Activated naive CD8-positive, alpha-beta T cell treated with anti-CD3 and anti-CD28 coated beads for 36 hours (primary cell): ENCODE measurements around the gene TSPAN14. TPM values are rescaled to one million over a fixed set of nuclear protein-coding genes. Genes with fewer than 3 reads are reported as not detected.

Source experiments
- DNase-seq: peaks from one replicate; pipeline ENCODE4 v3.0.0; 2021
- H3K27ac Mint-ChIP-seq: one replicate; pipeline ENCODE4 v1.8.0; 2022; ENCODE audit warnings: mild to moderate bottlenecking, moderate library complexity, mixed read lengths
- H3K27me3 Mint-ChIP-seq: one replicate; pipeline ENCODE4 v1.8.0; 2022; ENCODE audit warnings: mild to moderate bottlenecking, mixed read lengths
- H3K36me3 Mint-ChIP-seq: one replicate; pipeline ENCODE4 v1.8.0; 2021; ENCODE audit warnings: mild to moderate bottlenecking, mixed read lengths
- H3K4me1 Mint-ChIP-seq: one replicate; pipeline ENCODE4 v1.8.0; 2021; ENCODE audit warnings: mixed read lengths
- H3K4me3 Mint-ChIP-seq: one replicate; pipeline ENCODE4 v1.8.0; 2022; ENCODE audit warnings: mild to moderate bottlenecking, moderate library complexity, mixed read lengths
- H3K9me3 Mint-ChIP-seq: one replicate; pipeline ENCODE4 v1.8.0; 2022; ENCODE audit warnings: mixed read lengths
- total RNA-seq, 2 experiments: library from RNA; stranded (reverse); gene quantifications; one replicate each; pipeline ENCODE4 v1.2.3, GENCODE V29; 2021

The TSPAN14 gene, protein sequence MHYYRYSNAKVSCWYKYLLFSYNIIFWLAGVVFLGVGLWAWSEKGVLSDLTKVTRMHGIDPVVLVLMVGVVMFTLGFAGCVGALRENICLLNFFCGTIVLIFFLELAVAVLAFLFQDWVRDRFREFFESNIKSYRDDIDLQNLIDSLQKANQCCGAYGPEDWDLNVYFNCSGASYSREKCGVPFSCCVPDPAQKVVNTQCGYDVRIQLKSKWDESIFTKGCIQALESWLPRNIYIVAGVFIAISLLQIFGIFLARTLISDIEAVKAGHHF
- total RNA-seq = 10 to 100 TPM; 39.6 to 40.4 TPM

DNA sequence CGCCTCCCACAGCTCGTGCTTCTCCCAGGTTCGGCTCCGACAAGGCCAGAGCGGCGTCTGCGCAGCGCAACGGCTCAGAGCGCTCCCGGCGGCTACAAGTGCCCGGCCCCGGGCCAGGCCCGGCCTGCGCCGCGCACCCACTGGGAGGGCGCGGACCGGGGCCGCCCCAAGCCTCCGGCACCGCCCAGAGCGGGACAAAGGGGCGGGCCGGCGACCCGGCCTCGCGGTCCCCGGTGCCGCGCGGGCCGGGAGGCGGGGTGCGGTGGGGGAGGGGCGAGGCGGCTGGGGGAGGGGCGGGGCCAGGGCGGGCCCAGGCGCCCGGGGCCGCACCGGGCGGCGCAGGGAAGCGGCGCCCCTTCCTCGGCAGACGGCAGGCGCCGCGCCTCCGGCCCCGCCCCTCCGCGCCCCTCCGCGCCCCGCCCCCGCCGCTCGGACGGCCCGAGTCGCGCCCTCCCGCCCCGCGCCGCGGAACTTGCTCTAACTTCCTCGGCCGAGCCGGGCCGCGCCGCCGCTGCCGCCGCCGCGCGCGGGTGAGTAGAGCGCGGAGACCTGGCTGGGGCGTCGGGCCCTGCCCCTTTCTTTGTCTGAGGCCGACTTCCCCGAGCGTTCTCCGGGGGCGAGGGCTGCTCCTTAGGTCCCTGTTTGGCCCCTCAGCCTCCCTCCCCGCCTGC, at the start of gene TSPAN14:
Gene TSPAN14, plus strand, starts transcription at position 469 of the 671 bp plus-strand sequence. CDS start 34,924 bp downstream, outside the sequence.
- H3K4me3 Mint-ChIP-seq = peak within 1 kb of the TSS; percentile 93
- H3K36me3 Mint-ChIP-seq = peaks cover 22% of the 10 kb centered on the region
- peaks cover 39% of the 10 kb centered on the region for H3K4me1 Mint-ChIP-seq
- H3K27ac Mint-ChIP-seq = peak within 1 kb of the TSS; percentile 92
- no peaks in the 10 kb centered on the region for H3K27me3 Mint-ChIP-seq
- DNase-seq = peak; percentile 80
- no peaks in the 10 kb centered on the region for H3K9me3 Mint-ChIP-seq

DNA sequence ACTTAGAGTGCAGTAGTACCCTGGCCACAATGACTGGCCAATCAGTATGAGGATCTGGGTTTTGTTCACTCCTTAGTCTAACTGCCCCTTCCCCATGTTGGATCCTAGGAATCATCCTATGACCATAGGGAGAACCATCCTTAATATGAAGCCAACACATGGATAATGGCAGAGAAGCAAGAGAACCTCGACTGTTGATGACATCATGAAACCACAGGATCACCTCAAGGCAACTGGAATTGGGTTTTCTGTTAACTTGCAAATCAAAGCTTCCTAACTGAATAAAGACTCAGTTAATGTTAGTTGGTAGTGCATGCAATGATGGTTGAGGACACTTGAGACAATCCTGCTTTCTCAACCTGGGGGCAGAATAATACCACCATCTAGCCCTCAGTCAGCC, 49.1 kb upstream of the TSPAN14 start:
- no peak overlapping the region for H3K4me3 Mint-ChIP-seq

DNA sequence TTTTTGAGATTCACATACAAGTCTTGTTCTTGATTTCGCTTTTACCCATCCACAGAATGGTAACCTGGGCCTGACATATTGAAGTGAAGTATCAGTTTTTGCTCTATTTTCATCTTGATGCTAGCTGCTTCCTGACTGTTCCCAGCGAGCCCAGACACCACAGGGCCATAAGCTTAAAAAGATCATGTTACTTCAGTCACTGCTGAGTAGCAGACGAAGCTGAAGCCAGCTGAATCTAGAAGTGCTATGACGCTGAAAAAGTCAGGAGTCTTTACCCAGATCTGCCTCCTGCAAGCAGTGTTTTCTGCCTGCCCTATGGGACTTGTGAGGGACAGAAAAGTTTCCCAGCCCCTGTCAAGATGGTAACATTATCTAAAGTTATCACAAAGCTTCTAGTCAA, 48.5 kb upstream of the TSPAN14 start:
- Mint-ChIP-seq H3K27me3 (peaks cover 6% of the 10 kb centered on the region), H3K36me3 (no peaks in the 10 kb centered on the region), H3K27ac (no peak overlapping the region), H3K9me3 (no peaks in the 10 kb centered on the region), H3K4me3 (no peak overlapping the region), H3K4me1 (peaks cover 19% of the 10 kb centered on the region)
- DNase-seq = no peak

More for the DNA sequence above, 49.1 kb upstream of the TSPAN14 start:
- H3K27ac Mint-ChIP-seq = no peak overlapping the region
- peaks cover 13% of the 10 kb centered on the region for H3K4me1 Mint-ChIP-seq
- peaks cover 6% of the 10 kb centered on the region for H3K27me3 Mint-ChIP-seq
- no peak for DNase-seq
- H3K36me3 Mint-ChIP-seq = no peaks in the 10 kb centered on the region
- H3K9me3 Mint-ChIP-seq = no peaks in the 10 kb centered on the region

DNA sequence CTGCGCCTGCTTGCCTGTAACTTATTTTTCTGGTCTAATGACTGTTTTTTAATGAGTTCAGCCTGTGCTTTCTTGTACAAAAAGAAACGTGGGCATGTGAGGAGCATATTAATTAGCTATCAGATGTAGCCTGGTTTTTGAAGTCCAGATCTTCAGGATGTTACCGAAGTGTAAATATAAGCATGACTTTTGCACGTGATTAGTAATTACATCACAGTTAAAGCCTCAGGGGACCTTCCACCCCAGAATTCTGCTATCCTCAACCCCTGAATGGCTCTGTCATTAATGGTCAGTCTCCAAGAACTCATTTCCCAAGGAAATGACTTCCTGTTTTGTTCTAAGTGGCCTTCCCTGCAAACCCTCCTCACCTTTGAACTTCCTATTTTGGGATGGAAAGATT, 47.9 kb upstream of the TSPAN14 start:
- Mint-ChIP-seq H3K36me3 (no peaks in the 10 kb centered on the region), H3K27ac (no peak overlapping the region), H3K4me1 (peaks cover 23% of the 10 kb centered on the region), H3K9me3 (no peaks in the 10 kb centered on the region), H3K27me3 (peaks cover 6% of the 10 kb centered on the region), H3K4me3 (no peak overlapping the region)
- DNase-seq = no peak

DNA sequence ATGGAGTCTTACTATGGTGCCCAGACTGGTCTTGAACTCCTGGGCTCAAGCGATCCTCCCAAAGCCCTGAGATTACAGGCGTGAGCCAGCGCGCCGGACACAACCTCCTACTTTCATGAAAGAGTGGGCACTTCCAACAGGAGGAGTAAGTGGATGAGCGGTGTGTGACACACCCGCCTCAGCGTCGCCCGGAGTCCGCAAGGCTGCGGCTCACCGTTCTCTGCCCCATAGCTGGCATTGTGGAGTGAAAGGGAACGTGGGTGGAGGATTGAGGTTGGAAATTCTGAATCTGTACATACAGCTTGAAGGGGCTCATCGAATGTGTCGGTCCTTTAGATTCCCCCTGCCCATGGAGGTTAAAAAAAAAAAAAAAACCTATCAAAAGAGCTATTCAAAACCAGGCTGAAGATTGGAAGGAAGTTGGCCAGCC, 46.3 kb upstream of the TSPAN14 start:
- Mint-ChIP-seq H3K4me1 (peaks cover 36% of the 10 kb centered on the region), H3K36me3 (no peaks in the 10 kb centered on the region), H3K27me3 (peaks cover 6% of the 10 kb centered on the region), H3K4me3 (peak overlapping the region; percentile 82), H3K9me3 (no peaks in the 10 kb centered on the region), H3K27ac (peak overlapping the region; percentile 87)
- DNase-seq = peak; percentile 76

DNA sequence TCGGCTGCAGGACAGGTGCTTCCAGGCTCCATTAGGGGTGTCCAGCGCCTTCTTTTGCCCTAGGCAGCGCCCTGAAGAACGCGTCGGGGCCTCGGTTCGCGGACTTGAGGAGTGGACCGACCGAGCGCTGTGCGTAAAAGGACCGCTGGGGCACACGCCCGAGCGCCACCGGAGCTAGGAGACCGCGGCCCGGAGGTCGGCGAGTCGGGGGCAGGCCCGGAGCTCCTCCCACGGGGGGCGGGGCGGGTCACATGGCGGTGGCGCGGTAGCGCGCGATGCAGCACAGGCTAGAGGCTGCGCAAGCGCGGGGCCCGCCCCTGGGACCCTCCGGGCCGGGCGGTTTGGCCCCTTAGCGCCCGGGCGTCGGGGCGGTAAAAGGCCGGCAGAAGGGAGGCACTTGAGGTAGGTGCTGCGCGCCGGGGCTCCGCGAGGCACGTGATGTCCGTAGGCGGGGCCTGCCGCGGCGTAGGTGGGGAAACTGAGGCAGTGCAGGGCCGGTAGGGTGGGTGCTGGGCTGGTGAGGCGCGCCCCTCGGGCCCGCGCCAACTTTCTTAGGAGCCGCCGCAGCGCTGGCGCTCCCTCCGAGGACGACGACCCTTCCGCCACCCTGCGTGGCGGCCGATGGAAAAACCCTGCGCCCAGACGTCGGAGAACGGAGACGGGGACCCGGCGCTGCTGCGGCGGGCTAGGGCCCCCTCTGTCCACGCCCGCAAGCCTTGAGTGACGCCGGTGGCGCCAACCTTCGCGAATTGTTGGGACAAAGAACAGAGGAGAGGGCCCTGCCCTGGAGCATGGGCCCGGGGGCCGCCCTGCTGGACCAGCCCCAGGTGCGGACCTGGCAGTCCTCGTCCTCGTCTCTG, 45.6 kb upstream of the TSPAN14 start, which contains the start of gene PRXL2A:
Gene PRXL2A, plus strand, starts transcription at position 310 of the 860 bp plus-strand sequence. CDS start 11,917 bp downstream, outside the sequence.
- peak within 1 kb of the TSS; percentile 87 for H3K27ac Mint-ChIP-seq
- H3K27me3 Mint-ChIP-seq = peaks cover 6% of the 10 kb centered on the region
- peak within 1 kb of the TSS; percentile 82 for H3K4me3 Mint-ChIP-seq
- H3K4me1 Mint-ChIP-seq = peaks cover 41% of the 10 kb centered on the region
- no peaks in the 10 kb centered on the region for H3K36me3 Mint-ChIP-seq
- no peaks in the 10 kb centered on the region for H3K9me3 Mint-ChIP-seq
- DNase-seq = peak; percentile 91

DNA sequence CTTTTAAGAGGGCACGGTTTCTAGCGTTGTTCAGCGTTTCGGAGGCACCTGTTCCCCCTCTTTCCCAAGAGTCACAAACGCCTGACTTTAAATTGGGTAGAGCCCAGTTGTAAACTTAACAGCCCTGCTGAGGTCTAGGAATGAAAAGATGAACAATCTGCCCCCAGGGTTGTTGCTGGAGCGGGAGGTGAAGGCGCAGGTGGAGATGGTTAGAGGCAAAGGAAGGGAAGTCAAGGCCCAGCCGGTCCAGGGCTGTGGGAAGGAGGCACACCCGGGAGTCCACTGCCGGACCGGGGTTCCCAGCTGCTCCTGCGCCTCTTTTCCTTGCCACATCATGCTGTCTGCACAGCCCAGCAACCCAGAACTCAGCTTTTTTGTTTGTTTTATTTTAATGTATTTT, 45.0 kb upstream of the TSPAN14 start:
- Mint-ChIP-seq H3K4me1 (peaks cover 46% of the 10 kb centered on the region), H3K27me3 (peaks cover 6% of the 10 kb centered on the region)

DNA sequence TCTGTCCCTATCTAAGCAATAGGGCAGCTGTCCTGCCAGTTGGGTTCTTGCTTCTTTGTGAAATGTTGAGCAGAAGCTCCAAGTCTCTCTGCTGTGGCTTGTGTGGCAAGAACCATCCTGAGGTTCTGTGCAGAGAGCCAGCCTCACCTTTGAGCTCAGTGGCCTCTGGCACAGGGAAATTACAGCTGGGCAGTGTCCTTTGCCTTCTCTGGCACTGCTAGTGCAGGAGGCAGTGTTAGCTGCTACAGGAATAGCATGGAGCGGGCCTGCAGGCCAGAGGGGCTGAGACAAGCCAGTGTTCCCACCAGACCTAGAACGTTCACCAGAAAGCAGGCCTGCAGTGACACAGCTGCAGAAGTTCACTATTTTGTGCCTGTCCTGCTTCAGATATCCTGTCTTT, 44.0 kb upstream of the TSPAN14 start:
- no peak for DNase-seq
- Mint-ChIP-seq H3K4me3 (no peak overlapping the region), H3K36me3 (no peaks in the 10 kb centered on the region), H3K4me1 (peaks cover 46% of the 10 kb centered on the region), H3K27ac (no peak overlapping the region), H3K27me3 (peaks cover 6% of the 10 kb centered on the region), H3K9me3 (no peaks in the 10 kb centered on the region)

More for the DNA sequence above, 45.0 kb upstream of the TSPAN14 start:
- Mint-ChIP-seq H3K27ac (peak overlapping the region; percentile 70), H3K36me3 (no peaks in the 10 kb centered on the region), H3K4me3 (peak overlapping the region; percentile 82), H3K9me3 (no peaks in the 10 kb centered on the region)
- no peak for DNase-seq

DNA sequence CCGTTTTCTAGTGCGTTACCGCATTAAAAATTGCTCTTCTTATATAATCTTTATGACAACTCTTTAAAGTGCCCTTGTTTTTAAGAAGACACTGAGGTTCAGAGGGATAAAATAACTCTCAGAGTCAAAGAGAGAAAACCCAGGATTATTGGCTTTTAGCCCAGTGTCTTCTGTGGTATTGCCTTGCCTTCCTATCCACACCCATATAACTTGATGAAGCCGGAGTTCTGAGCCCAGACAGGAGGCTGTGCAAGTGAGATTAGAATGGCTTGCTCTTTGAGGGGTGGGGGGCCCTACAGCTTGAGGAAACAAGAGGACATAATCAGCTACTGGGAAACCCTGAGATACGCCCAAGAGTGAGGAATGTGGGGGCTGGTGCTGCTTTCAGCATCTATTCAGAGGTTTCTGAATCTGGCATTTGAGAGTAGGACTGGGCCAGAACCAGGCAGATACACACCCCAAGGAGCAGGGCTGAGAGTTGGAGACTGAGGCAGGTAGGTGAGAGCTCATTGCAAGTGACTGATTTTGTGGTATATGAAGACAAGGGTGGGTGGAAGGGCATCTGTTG, 43.4 kb upstream of the TSPAN14 start:
- peaks cover 46% of the 10 kb centered on the region for H3K4me1 Mint-ChIP-seq
- H3K4me3 Mint-ChIP-seq = no peak overlapping the region
- no peaks in the 10 kb centered on the region for H3K36me3 Mint-ChIP-seq
- no peaks in the 10 kb centered on the region for H3K9me3 Mint-ChIP-seq
- DNase-seq = no peak
- H3K27ac Mint-ChIP-seq = no peak overlapping the region
- H3K27me3 Mint-ChIP-seq = peaks cover 6% of the 10 kb centered on the region

DNA sequence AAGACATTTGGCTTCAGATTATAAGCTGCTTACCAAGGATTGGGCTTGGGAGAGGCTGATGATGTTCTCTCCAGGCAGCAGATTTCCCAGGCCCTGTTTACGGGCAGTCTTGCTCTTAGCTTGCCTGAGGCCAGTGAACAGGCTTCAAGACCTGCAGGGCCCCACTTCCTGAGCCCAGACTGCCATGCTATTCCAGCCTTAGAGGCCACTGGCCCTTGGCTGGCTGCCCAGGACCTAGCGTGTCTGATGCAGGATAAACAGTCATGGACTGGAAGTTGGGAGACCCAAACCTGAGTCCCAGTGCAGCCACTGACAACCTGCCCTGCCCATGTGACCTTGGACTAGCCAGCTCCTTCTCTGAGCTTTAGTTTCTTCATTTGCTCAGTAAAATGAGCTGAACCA, 42.8 kb upstream of the TSPAN14 start:
- Mint-ChIP-seq H3K27ac (no peak overlapping the region), H3K4me1 (peaks cover 48% of the 10 kb centered on the region), H3K4me3 (no peak overlapping the region), H3K9me3 (no peaks in the 10 kb centered on the region), H3K36me3 (no peaks in the 10 kb centered on the region), H3K27me3 (peaks cover 6% of the 10 kb centered on the region)
- DNase-seq = no peak

DNA sequence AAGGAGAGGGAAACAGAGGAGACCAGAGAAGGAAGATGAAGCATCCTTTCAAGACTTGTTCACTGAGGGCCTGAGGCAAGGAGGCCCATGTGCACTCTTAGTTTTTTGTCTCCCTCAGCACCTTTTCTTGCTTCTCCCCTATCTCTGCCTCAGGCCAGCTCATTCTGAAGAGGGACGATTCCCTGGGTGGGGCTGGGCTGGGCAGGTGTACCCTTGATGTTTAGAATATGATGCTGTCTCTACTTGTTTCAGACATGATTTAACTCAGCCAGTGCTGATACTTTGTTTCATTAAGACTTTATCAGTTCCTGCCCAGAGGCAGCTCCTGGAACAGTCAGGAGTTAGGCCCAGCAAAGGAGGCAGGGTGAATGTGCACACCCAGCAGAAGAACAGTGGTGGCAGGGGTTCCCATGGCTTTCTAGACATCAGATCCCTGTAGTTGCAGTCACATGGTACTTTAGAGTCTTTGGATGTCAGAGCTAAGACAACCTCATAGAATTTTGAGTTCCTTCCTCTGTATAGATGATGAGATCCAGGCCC, 42.4 kb upstream of the TSPAN14 start:
- Mint-ChIP-seq H3K27me3 (peaks cover 6% of the 10 kb centered on the region), H3K9me3 (no peaks in the 10 kb centered on the region), H3K36me3 (no peaks in the 10 kb centered on the region), H3K4me1 (peaks cover 48% of the 10 kb centered on the region), H3K27ac (no peak overlapping the region), H3K4me3 (no peak overlapping the region)
- no peak for DNase-seq

DNA sequence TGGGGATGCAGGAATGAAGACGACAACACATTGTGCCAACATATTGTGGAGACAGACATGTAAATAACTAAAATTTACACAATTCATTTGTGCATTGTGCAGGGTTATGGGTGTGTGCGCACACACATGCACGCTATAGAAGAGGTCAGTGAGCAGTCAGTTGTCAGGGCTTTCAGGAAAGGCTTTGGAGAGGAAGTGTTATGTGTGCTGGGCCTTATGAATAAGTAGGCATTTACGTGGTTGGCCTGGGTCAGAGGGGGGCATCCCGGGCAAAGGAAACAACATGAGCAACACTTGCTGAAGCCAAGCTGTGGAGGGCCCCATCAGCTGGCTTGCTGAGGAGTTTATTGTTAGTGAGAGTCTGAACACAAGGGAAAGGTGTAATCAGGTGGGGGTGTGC, 41.6 kb upstream of the TSPAN14 start:
- no peak overlapping the region for H3K27ac Mint-ChIP-seq
- peaks cover 46% of the 10 kb centered on the region for H3K4me1 Mint-ChIP-seq
- DNase-seq = no peak
- H3K9me3 Mint-ChIP-seq = no peaks in the 10 kb centered on the region
- no peak overlapping the region for H3K4me3 Mint-ChIP-seq
- H3K36me3 Mint-ChIP-seq = no peaks in the 10 kb centered on the region
- H3K27me3 Mint-ChIP-seq = peaks cover 4% of the 10 kb centered on the region

DNA sequence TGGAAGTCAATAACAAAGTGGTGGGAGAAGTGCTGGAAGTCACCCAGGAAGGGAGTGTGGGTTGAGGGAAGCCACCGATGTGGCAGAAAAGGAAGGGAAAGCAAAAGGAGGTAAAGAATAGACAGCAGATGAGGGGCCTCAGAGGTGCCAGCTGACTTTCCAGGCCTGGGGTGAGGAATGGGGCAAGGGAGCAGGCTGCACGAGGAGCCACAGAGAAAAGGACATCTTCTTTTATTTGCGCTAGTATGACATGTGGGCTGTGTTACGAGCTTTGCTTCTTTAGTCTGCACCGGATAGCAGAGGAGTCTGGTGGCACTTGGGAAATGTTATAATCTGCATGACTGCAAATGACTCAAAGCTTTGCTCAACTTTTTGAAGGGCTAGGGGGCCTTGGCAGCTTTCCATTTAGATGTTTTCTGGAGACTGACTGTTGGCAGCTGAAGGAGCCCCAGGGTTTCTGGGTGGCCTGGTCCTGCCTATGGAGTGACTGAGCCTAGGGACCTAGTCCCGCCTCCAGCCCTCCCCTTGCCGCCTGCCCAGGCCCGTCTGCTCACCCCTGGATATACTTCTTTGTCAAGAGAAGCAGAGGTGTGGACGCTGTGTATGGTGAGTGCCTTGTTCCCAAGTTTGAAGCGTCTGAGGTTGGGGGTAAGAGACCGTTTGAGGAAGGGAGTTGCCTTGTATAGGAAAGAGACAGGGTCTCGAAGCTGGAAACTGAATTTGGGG, 40.7 kb upstream of the TSPAN14 start:
- H3K9me3 Mint-ChIP-seq = no peaks in the 10 kb centered on the region

More for the DNA sequence above, 40.7 kb upstream of the TSPAN14 start:
- Mint-ChIP-seq H3K4me1 (peaks cover 40% of the 10 kb centered on the region), H3K27ac (no peak overlapping the region), H3K4me3 (no peak overlapping the region), H3K36me3 (no peaks in the 10 kb centered on the region), H3K27me3 (no peaks in the 10 kb centered on the region)
- no peak for DNase-seq
